SJCRH30 (cell line): ENCODE results near the gene RGS8. TPM values are rescaled to one million over a fixed set of nuclear protein-coding genes. Genes with fewer than 3 reads are reported as not detected.
A peak's percentile ranks its signal among the peaks of the same experiment; 100 is the strongest.

Source experiments
- DNase-seq, 2 experiments: peaks; one replicate each; pipeline ENCODE4 v3.0.0-alpha.2; 2015 to 2020
- H3K27ac ChIP-seq: fragments of 250-450 bp; sonication (Bioruptor Pico); 2 replicates; pipeline ENCODE4 v1.5.1; 2020; ENCODE audit warnings: mild to moderate bottlenecking, moderate library complexity
- H3K27me3 ChIP-seq: fragments of 250-450 bp; sonication (Bioruptor Pico); 2 replicates; pipeline ENCODE4 v1.5.1; 2020; ENCODE audit warnings: mild to moderate bottlenecking, moderate library complexity
- H3K36me3 ChIP-seq: fragments of 250-450 bp; sonication (Bioruptor Pico); 2 replicates; pipeline ENCODE4 v1.5.1; 2020; ENCODE audit warnings: mild to moderate bottlenecking, moderate library complexity
- H3K4me1 ChIP-seq: fragments of 250-450 bp; sonication (Bioruptor Pico); 2 replicates; pipeline ENCODE4 v1.5.1; 2020; ENCODE audit warnings: mild to moderate bottlenecking, moderate library complexity
- H3K4me3 ChIP-seq: fragments of 250-450 bp; sonication (Bioruptor Pico); 2 replicates; pipeline ENCODE4 v1.5.1; 2020; ENCODE audit warnings: mild to moderate bottlenecking, moderate library complexity
- H3K9me3 ChIP-seq: fragments of 250-450 bp; sonication (Bioruptor Pico); replicated peaks from 2 replicates; pipeline ENCODE4 v1.5.1; 2020; ENCODE audit warnings: mild to moderate bottlenecking, moderate library complexity
- total RNA-seq: library from RNA; depleted of rRNA; stranded (reverse); fragments of >200 nt; shearing (Covaris generic); gene quantifications from 2 replicates; pipeline ENCODE4 v1.2.3, GENCODE V29; 2014; rRNA removed

RGS8 gene, protein sequence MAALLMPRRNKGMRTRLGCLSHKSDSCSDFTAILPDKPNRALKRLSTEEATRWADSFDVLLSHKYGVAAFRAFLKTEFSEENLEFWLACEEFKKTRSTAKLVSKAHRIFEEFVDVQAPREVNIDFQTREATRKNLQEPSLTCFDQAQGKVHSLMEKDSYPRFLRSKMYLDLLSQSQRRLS
- total RNA-seq = 1.6 and 2.7 TPM in 2 replicates

DNA sequence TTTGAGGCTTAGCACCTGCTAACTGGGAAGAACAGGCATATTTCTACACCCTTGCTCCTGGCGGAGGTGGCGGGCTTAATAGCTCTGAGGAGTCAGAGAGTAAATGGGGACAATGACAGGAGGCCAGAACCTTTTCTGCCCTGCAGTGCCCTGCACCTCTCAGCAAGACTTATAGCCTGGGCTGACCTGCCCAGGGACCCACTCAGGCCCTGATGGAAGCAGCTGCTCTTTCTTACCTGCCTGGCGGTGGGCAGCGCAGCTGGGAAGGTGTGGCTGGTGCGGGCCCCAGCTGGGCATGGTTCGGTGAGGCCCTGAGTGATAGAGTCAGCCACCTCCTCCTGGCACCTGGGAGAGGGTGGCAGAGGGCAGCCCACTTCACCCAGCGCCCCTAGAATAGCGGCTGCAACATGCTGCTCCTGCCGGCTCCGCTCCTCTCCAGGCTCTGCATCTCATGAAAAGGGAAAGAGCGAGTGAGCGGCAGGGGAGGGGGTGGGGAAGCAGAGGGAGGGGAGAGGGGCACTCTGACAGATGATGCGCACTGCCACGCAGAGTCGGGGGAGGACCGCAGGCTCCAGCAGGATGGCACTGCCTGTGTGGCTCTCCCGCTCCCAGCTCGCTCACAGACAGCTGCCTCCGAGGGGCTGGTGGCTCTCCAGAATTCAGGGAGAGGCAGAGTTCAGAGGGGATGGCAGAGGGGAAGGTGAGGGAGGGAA lies at the start of gene RGS8:
TSS of gene RGS8 (minus strand) at position 472 of the 713 bp plus-strand sequence. CDS start 14,938 bp downstream, outside the sequence.
- Histone ChIP-seq H3K4me1 (peaks cover 2% of the 10 kb centered on the region; the same call in 1 of the 2 replicates), H3K36me3 (no peaks in the 10 kb centered on the region), H3K27ac (no peak within 1 kb of the TSS), H3K4me3 (no peak within 1 kb of the TSS), H3K27me3 (no peaks in the 10 kb centered on the region), H3K9me3 (no peaks in the 10 kb centered on the region)
- no peak for DNase-seq

GRCh38 chr1:182731852-182732575 lies 47.6 kb upstream of the RGS8 start:
- no peaks in the 10 kb centered on the region for H3K9me3 ChIP-seq
- no peak for DNase-seq
- no peak overlapping the region for H3K4me3 ChIP-seq
- no peaks in the 10 kb centered on the region for H3K36me3 ChIP-seq
- H3K27ac ChIP-seq = no peak overlapping the region
- no peaks in the 10 kb centered on the region for H3K4me1 ChIP-seq
- no peaks in the 10 kb centered on the region for H3K27me3 ChIP-seq

DNA sequence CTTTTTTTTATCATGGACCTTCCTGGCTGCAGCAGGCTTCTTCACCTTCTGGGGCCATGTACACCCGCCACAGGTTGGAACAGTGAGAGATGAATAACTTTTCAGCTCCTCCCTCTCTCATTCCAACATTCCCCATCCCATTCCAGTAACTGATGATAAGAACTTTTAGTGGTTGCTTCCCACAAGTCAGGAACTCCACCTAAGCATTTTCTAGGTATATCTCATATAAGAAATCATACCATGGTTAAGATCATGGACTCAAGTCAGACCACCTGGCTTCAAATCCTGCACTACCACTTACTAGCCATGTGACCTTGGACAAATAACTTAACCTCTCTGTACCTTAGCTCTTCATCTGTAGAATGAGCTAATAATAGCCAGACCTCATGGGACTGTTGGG lies 42.5 kb upstream of the RGS8 start:
- Histone ChIP-seq H3K4me1 (peaks cover 6% of the 10 kb centered on the region), H3K36me3 (no peaks in the 10 kb centered on the region), H3K27me3 (no peaks in the 10 kb centered on the region)

DNA sequence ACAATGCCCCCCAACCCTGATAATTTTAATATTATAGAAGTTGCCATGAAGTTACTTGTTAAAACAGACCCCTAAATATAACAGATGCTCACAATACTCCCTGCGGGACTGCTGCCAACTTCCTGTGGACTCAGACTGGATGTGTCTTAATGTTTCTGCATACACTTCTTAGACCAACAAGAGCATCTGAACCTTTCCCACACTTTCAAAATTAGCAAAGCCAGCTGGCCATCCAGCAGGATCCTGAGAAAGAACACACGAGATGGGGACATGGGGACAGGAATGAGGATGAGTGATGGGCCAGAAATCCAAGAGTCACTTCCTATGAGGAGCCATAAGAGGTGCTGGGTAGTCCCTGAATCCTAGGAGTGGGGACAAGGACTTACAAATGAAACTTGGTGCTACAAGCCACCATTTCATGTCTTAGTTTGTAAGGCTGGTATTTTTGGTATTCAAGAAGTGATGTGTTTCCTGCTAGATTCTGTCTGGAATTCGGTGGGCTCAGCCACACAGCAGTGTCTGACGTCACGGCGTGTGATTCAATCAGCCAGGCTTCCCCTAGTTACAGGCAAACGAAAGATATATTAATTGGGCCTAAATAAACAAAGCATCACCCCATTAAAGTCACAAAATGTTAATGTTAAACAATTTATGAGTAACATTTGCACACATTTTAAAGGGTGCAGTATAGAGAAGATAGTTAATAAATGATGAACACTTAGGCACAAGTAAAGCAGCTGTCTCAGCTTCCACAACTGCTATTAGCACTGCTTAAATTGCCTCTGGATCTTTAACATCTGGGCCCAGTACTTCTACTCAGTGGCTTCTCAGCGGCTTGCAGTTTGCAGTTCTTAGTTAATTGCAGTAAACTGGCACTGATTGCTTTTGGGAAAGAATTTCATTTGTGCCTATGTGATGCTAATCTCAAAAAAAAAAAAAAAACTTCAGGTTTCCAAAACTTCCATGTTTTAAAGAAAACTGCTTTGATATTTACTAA lies 41.2 kb upstream of the RGS8 start:
- peak in 1 of 2 experiments; percentile 14 for DNase-seq
- Histone ChIP-seq H3K27ac (no peak overlapping the region), H3K9me3 (no peaks in the 10 kb centered on the region)

More for the DNA sequence above, 42.5 kb upstream of the RGS8 start:
- Histone ChIP-seq H3K27ac (no peak overlapping the region), H3K4me3 (no peak overlapping the region), H3K9me3 (no peaks in the 10 kb centered on the region)
- DNase-seq = no peak

GRCh38 chr1:182724215-182724614 lies 39.8 kb upstream of the RGS8 start:
- H3K27me3 ChIP-seq = no peaks in the 10 kb centered on the region
- DNase-seq = peak in 1 of 2 experiments; percentile 23

More for the DNA sequence above, 41.2 kb upstream of the RGS8 start:
- Histone ChIP-seq H3K4me3 (no peak overlapping the region), H3K36me3 (no peaks in the 10 kb centered on the region), H3K27me3 (no peaks in the 10 kb centered on the region), H3K4me1 (peaks cover 6% of the 10 kb centered on the region)

DNA sequence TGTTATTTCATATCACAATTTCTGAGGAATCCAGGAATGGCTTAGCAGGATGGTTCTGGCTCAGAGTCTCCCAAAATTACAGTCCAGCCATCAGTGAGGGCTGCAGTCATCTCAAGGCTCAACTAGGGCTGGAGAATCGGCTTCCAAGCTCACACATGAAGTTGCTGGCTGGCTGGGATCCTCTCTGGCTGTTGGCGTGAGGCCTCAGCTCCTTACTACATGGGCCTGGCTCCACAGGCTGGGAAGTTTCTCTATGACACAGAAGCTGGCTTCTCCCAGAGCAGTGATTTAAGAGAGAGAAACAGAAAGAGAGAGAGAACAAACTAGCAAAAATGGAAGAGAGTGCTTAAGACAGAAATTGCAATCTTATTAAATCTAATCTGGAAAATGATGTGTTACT lies 38.8 kb upstream of the RGS8 start:
- Histone ChIP-seq H3K4me3 (no peak overlapping the region), H3K27me3 (no peaks in the 10 kb centered on the region), H3K36me3 (no peaks in the 10 kb centered on the region), H3K4me1 (peaks cover 6% of the 10 kb centered on the region), H3K27ac (no peak overlapping the region), H3K9me3 (no peaks in the 10 kb centered on the region)
- no peak for DNase-seq

More at GRCh38 chr1:182724215-182724614, 39.8 kb upstream of the RGS8 start:
- H3K4me3 ChIP-seq = no peak overlapping the region
- peaks cover 6% of the 10 kb centered on the region for H3K4me1 ChIP-seq
- no peaks in the 10 kb centered on the region for H3K36me3 ChIP-seq
- H3K9me3 ChIP-seq = no peaks in the 10 kb centered on the region
- H3K27ac ChIP-seq = no peak overlapping the region

- Histone ChIP-seq H3K27ac (no peak overlapping the region), H3K4me1 (peaks cover 6% of the 10 kb centered on the region), H3K27me3 (no peaks in the 10 kb centered on the region), H3K9me3 (no peaks in the 10 kb centered on the region), H3K4me3 (no peak overlapping the region), H3K36me3 (no peaks in the 10 kb centered on the region)
- DNase-seq = no peak
Observed at GRCh38 chr1:182721525-182721924, 37.1 kb upstream of the RGS8 start.

GRCh38 chr1:182720463-182720862 lies 36.1 kb upstream of the RGS8 start:
- H3K27ac ChIP-seq = no peak overlapping the region
- no peak overlapping the region for H3K4me3 ChIP-seq
- H3K27me3 ChIP-seq = no peaks in the 10 kb centered on the region
- no peaks in the 10 kb centered on the region for H3K9me3 ChIP-seq
- DNase-seq = peak in 1 of 2 experiments; percentile 18
- no peaks in the 10 kb centered on the region for H3K36me3 ChIP-seq
- H3K4me1 ChIP-seq = peaks cover 6% of the 10 kb centered on the region

DNA sequence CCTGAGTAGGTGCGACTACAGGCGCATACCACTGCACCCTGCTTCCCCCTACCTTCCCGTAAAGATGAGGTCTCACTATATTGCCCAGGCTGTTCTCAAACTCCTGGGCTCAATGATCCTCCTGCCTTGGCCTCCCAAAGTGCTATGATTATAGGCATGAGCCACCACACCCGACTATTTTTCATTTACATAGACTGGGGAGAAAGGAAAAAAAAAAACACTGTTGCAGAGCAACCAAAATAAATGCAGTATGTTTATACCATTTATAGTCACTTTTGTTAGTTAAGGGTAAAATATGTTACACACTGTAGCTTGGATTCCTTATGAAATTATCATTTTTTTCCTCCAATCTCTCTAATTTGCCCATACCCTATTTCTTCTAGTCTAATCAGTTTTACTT lies 35.2 kb upstream of the RGS8 start:
- H3K4me1 ChIP-seq = no peaks in the 10 kb centered on the region; the same call in 1 of the 2 replicates
- H3K36me3 ChIP-seq = no peaks in the 10 kb centered on the region
- DNase-seq = no peak
- no peaks in the 10 kb centered on the region for H3K9me3 ChIP-seq
- no peak overlapping the region for H3K27ac ChIP-seq
- no peaks in the 10 kb centered on the region for H3K27me3 ChIP-seq
- H3K4me3 ChIP-seq = no peak overlapping the region

- H3K4me1 ChIP-seq = no peaks in the 10 kb centered on the region
- no peaks in the 10 kb centered on the region for H3K9me3 ChIP-seq
- H3K27me3 ChIP-seq = no peaks in the 10 kb centered on the region
- no peaks in the 10 kb centered on the region for H3K36me3 ChIP-seq
- no peak overlapping the region for H3K4me3 ChIP-seq
- no peak overlapping the region for H3K27ac ChIP-seq
- no peak for DNase-seq
Observed at GRCh38 chr1:182718311-182718710, 33.9 kb upstream of the RGS8 start.

- Histone ChIP-seq H3K4me3 (no peak overlapping the region), H3K36me3 (no peaks in the 10 kb centered on the region), H3K27ac (no peak overlapping the region), H3K27me3 (no peaks in the 10 kb centered on the region), H3K4me1 (no peaks in the 10 kb centered on the region), H3K9me3 (no peaks in the 10 kb centered on the region)
- no peak for DNase-seq
Observed at GRCh38 chr1:182716740-182717720, 32.6 kb upstream of the RGS8 start.

GRCh38 chr1:182715531-182715930 lies 31.1 kb upstream of the RGS8 start:
- H3K4me1 ChIP-seq = no peaks in the 10 kb centered on the region
- no peak for DNase-seq
- no peak overlapping the region for H3K27ac ChIP-seq
- no peaks in the 10 kb centered on the region for H3K27me3 ChIP-seq
- no peak overlapping the region for H3K4me3 ChIP-seq
- no peaks in the 10 kb centered on the region for H3K9me3 ChIP-seq
- no peaks in the 10 kb centered on the region for H3K36me3 ChIP-seq

DNA sequence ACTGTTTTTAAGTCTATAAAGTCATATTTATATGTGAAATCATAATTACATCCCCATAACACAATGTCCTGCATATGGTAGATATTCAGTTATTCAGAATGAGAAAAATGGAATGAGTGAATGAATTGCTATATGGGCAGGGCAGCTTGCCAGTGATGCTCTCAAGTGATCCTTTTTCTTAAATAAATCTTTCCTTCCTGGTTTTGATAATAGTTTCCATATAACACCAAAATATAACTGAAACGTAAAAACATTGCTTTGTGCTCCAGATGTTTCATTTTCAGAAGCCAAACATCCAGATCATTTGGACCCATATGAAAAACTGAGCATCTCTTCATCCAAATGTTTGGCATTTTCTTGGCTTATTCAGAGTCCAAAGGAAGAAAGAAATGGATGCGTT lies 30.2 kb upstream of the RGS8 start:
- no peaks in the 10 kb centered on the region for H3K9me3 ChIP-seq
- no peak overlapping the region for H3K27ac ChIP-seq
- no peaks in the 10 kb centered on the region for H3K27me3 ChIP-seq
- H3K4me1 ChIP-seq = no peaks in the 10 kb centered on the region
- DNase-seq = no peak
- H3K36me3 ChIP-seq = no peaks in the 10 kb centered on the region
- no peak overlapping the region for H3K4me3 ChIP-seq
